H1 (cell line): ENCODE measurements around the gene SEZ6L.

ENCODE experiments used
- ATF2 ChIP-seq: IDR thresholded peaks from 2 replicates; pipeline ENCODE4 v1.6.1; 2012; ENCODE audit warnings: low read length, inconsistent platforms
- BCL11A ChIP-seq, 2 experiments: IDR thresholded peaks; one replicate each; pipeline ENCODE4 v1.6.1; 2011; ENCODE audit warnings: low read depth in 2 of 2, low read length in 2 of 2, mild to moderate bottlenecking in 2 of 2
- CHD2 ChIP-seq: IDR thresholded peaks from 2 replicates; pipeline ENCODE4 v1.6.1; 2012; ENCODE audit warnings: low read length, improper control_type of control experiment
- CTCF ChIP-seq, 3 experiments: IDR thresholded peaks; 1 replicate in 2 of 3; 2 replicates in 1 of 3; pipeline versions ENCODE4 v1.5.1 to v1.6.1; 2011; ENCODE audit warnings: low read length in 3 of 3, mild to moderate bottlenecking in 3 of 3, inconsistent platforms in 2 of 3, low read depth in 1 of 3, moderate library complexity in 1 of 3; ENCODE audit not compliant: insufficient read depth in 1 of 3; ENCODE audit errors: control extremely low read depth in 1 of 3
- EZH2 ChIP-seq: fragments of 200-600 bp; sonication (generic); IDR thresholded peaks from 2 replicates; pipeline ENCODE4 v1.7.1; 2012; ENCODE audit warnings: low read depth, mild to moderate bottlenecking, moderate library complexity, low read length, inconsistent platforms; ENCODE audit not compliant: severe bottlenecking
- HDAC2 ChIP-seq, 2 experiments: fragments of 300-600 bp in 1 of 2; sonication (generic) in 1 of 2; IDR thresholded peaks; 2 replicates each; pipeline ENCODE4 v1.6.1; 2011 to 2012; ENCODE audit warnings: low read depth in 2 of 2, low read length in 2 of 2, mild to moderate bottlenecking in 2 of 2, moderate library complexity in 2 of 2, borderline replicate concordance in 1 of 2, inconsistent platforms in 1 of 2
- JUN ChIP-seq: IDR thresholded peaks from 2 replicates; pipeline ENCODE4 v1.6.1; 2011; ENCODE audit warnings: low read depth, mild to moderate bottlenecking, improper control_type of control experiment, low read length
- JUND ChIP-seq: IDR thresholded peaks from 2 replicates; pipeline ENCODE4 v1.6.1; 2011; ENCODE audit warnings: mild to moderate bottlenecking, improper control_type of control experiment, low read length
- POLR2A ChIP-seq, 2 experiments: IDR thresholded peaks; 1 replicate in 1 of 2; 2 replicates in 1 of 2; pipeline ENCODE4 v1.6.1; 2011; ENCODE audit warnings: low read depth in 2 of 2, low read length in 2 of 2, mild to moderate bottlenecking in 2 of 2; ENCODE audit errors: control extremely low read depth in 1 of 2
- SIX5 ChIP-seq: IDR thresholded peaks from 2 replicates; pipeline ENCODE4 v1.6.1; 2011; ENCODE audit warnings: mild to moderate bottlenecking, low read depth, low read length
- USF2 ChIP-seq: IDR thresholded peaks from 2 replicates; pipeline ENCODE4 v1.6.1; 2011; ENCODE audit warnings: low read length, improper control_type of control experiment
- YY1 ChIP-seq: IDR thresholded peaks from 2 replicates; pipeline ENCODE4 v1.6.1; 2011; ENCODE audit warnings: low read depth, mild to moderate bottlenecking, low read length

- TF ChIP-seq CTCF (IDR thresholded peaks at IDR 0.05; ENCODE audit: control extremely low read depth in 1 of 3, insufficient read depth in 1 of 3, low read depth in 1 of 3, low read length in 3 of 3) (no peak), EZH2 (no peak), BCL11A (IDR thresholded peaks at IDR 0.05; ENCODE audit: low read depth in 2 of 2, low read length in 2 of 2) (no peak), CHD2 (no peak), USF2 (no peak), POLR2A (IDR thresholded peaks at IDR 0.05; ENCODE audit: control extremely low read depth in 1 of 2, low read depth in 2 of 2, low read length in 2 of 2) (no peak), JUN (no peak), SIX5 (no peak), JUND (no peak), HDAC2 (IDR thresholded peaks at IDR 0.05; ENCODE audit: borderline replicate concordance in 1 of 2, low read depth in 2 of 2, low read length in 2 of 2) (no peak), YY1 (no peak), ATF2 (no peak)
Measured at GRCh38 chr22:26273011-26273675, 103.9 kb downstream of the SEZ6L start.
